CD14-positive monocyte (primary cell): ENCODE data around the gene PPP6C. TPM values are rescaled to one million over a fixed set of nuclear protein-coding genes. Genes with fewer than 3 reads are reported as not detected.
A peak's percentile ranks its signal among the peaks of the same experiment; 100 is the strongest.

Experiments
- DNase-seq, 3 donors: peaks; one replicate each; pipeline ENCODE4 v3.0.0-alpha.2; 2011 to 2022
- H2AFZ ChIP-seq: 2 replicates; pipeline ENCODE4 v1.6.0; 2012; ENCODE audit warnings: mild to moderate bottlenecking, low read depth, low read length, inconsistent platforms; ENCODE audit not compliant: insufficient read depth, poor library complexity, severe bottlenecking
- H3K27ac ChIP-seq, 2 donors: 1 replicate in 1 of 2; 2 replicates in 1 of 2; pipeline ENCODE4 v1.5.1; 2012 to 2013; ENCODE audit warnings: low read length in 2 of 2, control low read depth in 1 of 2, inconsistent platforms in 1 of 2, low read depth in 1 of 2, mild to moderate bottlenecking in 1 of 2
- H3K27me3 ChIP-seq, 2 donors: one replicate each; pipeline versions ENCODE4 v1.6.0 to v1.6.1; 2011 to 2013; ENCODE audit warnings: low read length in 2 of 2; ENCODE audit not compliant: control insufficient read depth in 2 of 2, insufficient read depth in 2 of 2
- H3K36me3 ChIP-seq, 2 donors: replicated peaks in 1 of 2; 1 replicate in 1 of 2; 2 replicates in 1 of 2; pipeline versions ENCODE4 v1.5.1 to v1.6.1; 2012 to 2013; ENCODE audit warnings: low read length in 2 of 2, control low read depth in 1 of 2, inconsistent platforms in 1 of 2, mild to moderate bottlenecking in 1 of 2; ENCODE audit not compliant: insufficient read depth in 2 of 2, control insufficient read depth in 1 of 2
- H3K4me1 ChIP-seq, 2 donors: 1 replicate in 1 of 2; 2 replicates in 1 of 2; pipeline versions ENCODE4 v1.5.1 to v1.6.1; 2012 to 2013; ENCODE audit warnings: low read length in 2 of 2, control low read depth in 1 of 2, inconsistent platforms in 1 of 2, mild to moderate bottlenecking in 1 of 2, moderate library complexity in 1 of 2; ENCODE audit not compliant: insufficient read depth in 2 of 2, control insufficient read depth in 1 of 2
- H3K4me2 ChIP-seq: replicated peaks from 2 replicates; pipeline ENCODE3; 2012; ENCODE audit warnings: low read length, moderate library complexity, mild to moderate bottlenecking; ENCODE audit not compliant: poor library complexity, severe bottlenecking; ENCODE audit errors: extremely low read depth
- H3K4me3 ChIP-seq, 3 experiments: fragments of 200-600 bp in 1 of 3; sonication (generic) in 1 of 3; replicated peaks in 1 of 3; 1 replicate in 2 of 3; 2 replicates in 1 of 3; pipeline ENCODE4 v1.5.1; 2011 to 2013; ENCODE audit warnings: low read length in 3 of 3, mild to moderate bottlenecking in 3 of 3, control low read depth in 2 of 3, low read depth in 2 of 3, inconsistent platforms in 1 of 3, moderate library complexity in 1 of 3
- H3K79me2 ChIP-seq: 2 replicates; pipeline ENCODE4 v1.6.0; 2012; ENCODE audit warnings: mild to moderate bottlenecking, control low read depth, inconsistent platforms, low read length, moderate library complexity; ENCODE audit not compliant: insufficient read depth
- H3K9ac ChIP-seq: 2 replicates; pipeline ENCODE4 v1.6.0; 2017; ENCODE audit warnings: low read length, mild to moderate bottlenecking; ENCODE audit not compliant: insufficient read depth, poor library complexity, severe bottlenecking
- H3K9me3 ChIP-seq, 2 donors: replicated peaks in 1 of 2; 1 replicate in 1 of 2; 2 replicates in 1 of 2; pipeline versions ENCODE4 v1.5.1 to v1.6.1; 2012 to 2013; ENCODE audit warnings: low read length in 2 of 2, control low read depth in 1 of 2; ENCODE audit not compliant: control insufficient read depth in 1 of 2, insufficient read depth in 1 of 2
- H4K20me1 ChIP-seq: 2 replicates; pipeline ENCODE4 v1.6.0; 2012; ENCODE audit warnings: mild to moderate bottlenecking, low read length, control low read depth, moderate library complexity; ENCODE audit not compliant: insufficient read depth
- H3K27ac Mint-ChIP-seq, 7 donors: one replicate each; pipeline ENCODE4 v1.8.0; 2020; ENCODE audit warnings: mild to moderate bottlenecking in 7 of 7, mixed read lengths in 7 of 7, moderate library complexity in 6 of 7, inconsistent platforms in 2 of 7
- H3K27me3 Mint-ChIP-seq, 3 donors: one replicate each; pipeline ENCODE4 v1.8.0; 2021 to 2022; ENCODE audit warnings: low read depth in 3 of 3, mild to moderate bottlenecking in 3 of 3, mixed read lengths in 3 of 3, moderate library complexity in 3 of 3, inconsistent platforms in 1 of 3
- H3K36me3 Mint-ChIP-seq, 2 donors: one replicate each; pipeline ENCODE4 v1.8.0; 2020; ENCODE audit warnings: mixed read lengths in 2 of 2, inconsistent platforms in 1 of 2, mild to moderate bottlenecking in 1 of 2
- H3K4me1 Mint-ChIP-seq: one replicate; pipeline ENCODE4 v1.8.0; 2020; ENCODE audit warnings: mild to moderate bottlenecking, mixed read lengths
- H3K4me3 Mint-ChIP-seq, 2 donors: one replicate each; pipeline ENCODE4 v1.8.0; 2020; ENCODE audit warnings: mild to moderate bottlenecking in 2 of 2, mixed read lengths in 2 of 2, moderate library complexity in 1 of 2
- H3K9me3 Mint-ChIP-seq, 7 donors: one replicate each; pipeline ENCODE4 v1.8.0; 2020 to 2022; ENCODE audit warnings: mixed read lengths in 7 of 7, mild to moderate bottlenecking in 6 of 7, moderate library complexity in 6 of 7, inconsistent platforms in 2 of 7
- WGBS: methylation state at CpG from one replicate; pipeline ENCODE4 v1.1.5; 2013; ENCODE audit warnings: missing lambda C conversion rate; ENCODE audit not compliant: insufficient coverage; 5-methylcytosine and 5-hydroxymethylcytosine counted together
- intact Hi-C, 2 donors: fragments of 100-400 bp; cut with micrococcal nuclease; formaldehyde crosslinking; loops; one replicate each; pipeline versions ENCODE4 v1.15.0 to v1.15.1; 2023
- polyA plus RNA-seq, 3 donors: library from polyadenylated mRNA; depleted of rRNA in 1 of 3; unstranded in 2 of 3; stranded (reverse) in 1 of 3; fragments of 300-500 nt in 2 of 3; fragments of >200 nt in 1 of 3; fragmentation: Illumina TruSeq in 2 of 3; gene quantifications; 1 replicate in 2 of 3; 2 replicates in 1 of 3; pipeline ENCODE4 v1.2.3, GENCODE V29; 2012 to 2021
- TF ChIP-seq, protein P1 (sequence below): fragments of 200-600 bp; IDR thresholded peaks from one replicate; pipeline ENCODE4 v1.8.0; 2022; ENCODE audit warnings: antibody characterized with exemption, mild to moderate bottlenecking

The PPP6C gene
- polyA plus RNA-seq, 3 donors, result 20.0 to 48.1 (median 36.9) TPM

DNA sequence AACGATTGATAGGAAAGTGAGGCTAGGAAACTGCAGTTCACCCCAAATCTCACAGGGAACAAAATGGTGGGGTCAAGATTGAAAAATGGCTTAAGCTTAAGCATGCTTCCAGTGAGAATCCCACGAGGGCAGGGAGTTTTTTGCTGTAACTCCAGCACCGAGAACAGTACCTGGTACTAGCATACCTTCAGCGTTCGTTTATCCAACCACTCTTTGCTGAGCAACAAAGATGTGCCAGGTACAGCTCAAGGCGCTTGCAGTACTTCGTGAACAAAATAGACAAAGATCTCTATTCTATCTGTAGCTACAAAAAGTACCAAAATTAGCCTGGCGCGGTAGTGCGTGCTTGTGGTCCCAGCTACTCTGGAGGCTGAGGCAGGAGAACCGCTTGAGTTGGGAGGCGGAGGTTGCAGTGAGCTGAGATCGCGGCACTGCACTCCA is 778 bp upstream of the PPP6C start:
- peak overlapping the region; percentile 94 to 95 for H3K4me3 Mint-ChIP-seq
- TF ChIP-seq, protein P1, sequence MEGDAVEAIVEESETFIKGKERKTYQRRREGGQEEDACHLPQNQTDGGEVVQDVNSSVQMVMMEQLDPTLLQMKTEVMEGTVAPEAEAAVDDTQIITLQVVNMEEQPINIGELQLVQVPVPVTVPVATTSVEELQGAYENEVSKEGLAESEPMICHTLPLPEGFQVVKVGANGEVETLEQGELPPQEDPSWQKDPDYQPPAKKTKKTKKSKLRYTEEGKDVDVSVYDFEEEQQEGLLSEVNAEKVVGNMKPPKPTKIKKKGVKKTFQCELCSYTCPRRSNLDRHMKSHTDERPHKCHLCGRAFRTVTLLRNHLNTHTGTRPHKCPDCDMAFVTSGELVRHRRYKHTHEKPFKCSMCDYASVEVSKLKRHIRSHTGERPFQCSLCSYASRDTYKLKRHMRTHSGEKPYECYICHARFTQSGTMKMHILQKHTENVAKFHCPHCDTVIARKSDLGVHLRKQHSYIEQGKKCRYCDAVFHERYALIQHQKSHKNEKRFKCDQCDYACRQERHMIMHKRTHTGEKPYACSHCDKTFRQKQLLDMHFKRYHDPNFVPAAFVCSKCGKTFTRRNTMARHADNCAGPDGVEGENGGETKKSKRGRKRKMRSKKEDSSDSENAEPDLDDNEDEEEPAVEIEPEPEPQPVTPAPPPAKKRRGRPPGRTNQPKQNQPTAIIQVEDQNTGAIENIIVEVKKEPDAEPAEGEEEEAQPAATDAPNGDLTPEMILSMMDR, result no peak
- Histone ChIP-seq H3K9me3 (no peaks in the 10 kb centered on the region), H3K4me3 (peak overlapping the region; percentile 66 to 97 (median 94)), H2AFZ (peak overlapping the region; percentile 95), H3K79me2 (peaks cover 56% of the 10 kb centered on the region), H3K36me3 (no peaks in the 10 kb centered on the region), H3K4me2 (peak overlapping the region; percentile 95), H3K4me1 (peaks cover 23 to 36% of the 10 kb centered on the region in 2 donors), H3K9ac (peak overlapping the region; percentile 99), H4K20me1 (peaks cover 15% of the 10 kb centered on the region), H3K27ac (peak overlapping the region; percentile 88 to 95), H3K27me3 (no peaks in the 10 kb centered on the region)
- H3K36me3 Mint-ChIP-seq, result peaks cover 2 to 14% of the 10 kb centered on the region in 2 donors
- peak overlapping the region; percentile 86 to 95 (median 93) for H3K27ac Mint-ChIP-seq
- peaks cover 0 to 1% (median 0%) of the 10 kb centered on the region in 3 donors for H3K27me3 Mint-ChIP-seq
- 68% methylated on average over 8 of the region's 14 CpGs for WGBS
- DNase-seq, result no peak
- intact Hi-C loops, result loop anchor here in 1 of 2 donors (10.0 kb wide), 1 partner anchor 74 kb away; the partner anchor contains the start of gene GAPVD1
- no peaks in the 10 kb centered on the region for H3K9me3 Mint-ChIP-seq
- peaks cover 35% of the 10 kb centered on the region for H3K4me1 Mint-ChIP-seq

DNA sequence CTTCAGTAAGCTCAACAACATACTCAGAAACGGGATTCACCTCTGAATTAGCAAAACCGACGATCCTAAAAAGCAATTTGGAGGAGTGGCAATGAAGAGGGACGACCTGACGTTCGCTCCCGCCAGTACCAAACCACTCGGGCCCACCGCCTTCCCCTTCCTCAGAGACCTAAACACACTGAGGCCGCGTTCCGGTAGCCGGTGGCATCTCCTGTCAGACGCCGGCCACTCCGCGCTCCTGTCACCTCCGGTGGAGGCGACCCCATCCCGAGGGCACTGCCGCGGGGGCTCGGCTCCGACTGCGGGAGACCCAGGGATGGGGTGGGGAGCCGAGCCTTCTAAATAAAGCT is 617 bp downstream of the PPP6C start:
- Mint-ChIP-seq H3K4me1 (peaks cover 26% of the 10 kb centered on the region), H3K36me3 (peaks cover 5 to 23% of the 10 kb centered on the region in 2 donors)
- intact Hi-C loops, result loop anchor here (2.0 to 5.0 kb wide), 3 partner anchors 52 to 73 kb away; partner anchors contain the start of genes HSPA5 (in 2 of the 2) and GAPVD1 (in 1 of the 2)

More for the DNA sequence above, 617 bp downstream of the PPP6C start:
- H3K9ac ChIP-seq, result peak overlapping the region; percentile 99
- peaks cover 29% of the 10 kb centered on the region for H4K20me1 ChIP-seq
- H3K4me3 ChIP-seq, result peak overlapping the region; percentile 66 to 97 (median 94)
- H3K27ac Mint-ChIP-seq, result peak overlapping the region; percentile 86 to 95 (median 93)
- H3K27ac ChIP-seq, result peak overlapping the region; percentile 88 to 95
- H3K36me3 ChIP-seq, result no peaks in the 10 kb centered on the region
- 1% methylated on average over 26 of the region's 26 CpGs for WGBS
- peak overlapping the region; percentile 92 for H2AFZ ChIP-seq
- H3K4me3 Mint-ChIP-seq, result peak overlapping the region; percentile 94 to 95
- H3K4me1 ChIP-seq, result peaks cover 18 to 31% of the 10 kb centered on the region in 2 donors
- peak overlapping the region; percentile 95 for H3K4me2 ChIP-seq
- no peaks in the 10 kb centered on the region for H3K27me3 Mint-ChIP-seq
- H3K27me3 ChIP-seq, result no peaks in the 10 kb centered on the region
- H3K9me3 Mint-ChIP-seq, result no peaks in the 10 kb centered on the region
- H3K9me3 ChIP-seq, result no peaks in the 10 kb centered on the region
- H3K79me2 ChIP-seq, result peaks cover 70% of the 10 kb centered on the region
- TF ChIP-seq, protein P1, result no peak
- DNase-seq, result peak; percentile 26 to 44 (median 30)
